ENCODE measurements around the gene DUSP1. TPM values are rescaled to one million over a fixed set of nuclear protein-coding genes. Genes with fewer than 3 reads are reported as not detected.

Gene DUSP1
- total RNA-seq, 6 donors from 2014 or later, result 568 to 1,492 (median 904) TPM

GRCh38 chr5:172807766-172808311 lies 36.8 kb upstream of the DUSP1 start:
- WGBS, 2 donors, result 82 to 85% methylated on average over 11 of the region's 11 CpGs

GRCh38 chr5:172806897-172807672 lies 36.1 kb upstream of the DUSP1 start:
- H3K4me3 ChIP-seq, result peak overlapping the region in 3 of 4 donors; percentile 13 to 31 (median 26)

More at GRCh38 chr5:172807766-172808311, 36.8 kb upstream of the DUSP1 start:
- no peaks in the 10 kb centered on the region for H3K36me3 ChIP-seq
- no peaks in the 10 kb centered on the region for H3K27me3 ChIP-seq
- H3K4me1 ChIP-seq, result peaks cover 10 to 16% (median 15%) of the 10 kb centered on the region in 4 donors
- peak overlapping the region in 3 of 4 donors; percentile 13 to 31 (median 26) for H3K4me3 ChIP-seq
- DNase-seq, result no peak
- no peak for TF ChIP-seq CTCF (IDR thresholded peaks at IDR 0.05)
- TF ChIP-seq POLR2AphosphoS5 (IDR thresholded peaks at IDR 0.05), result no peak
- no peak for TF ChIP-seq EP300 (IDR thresholded peaks at IDR 0.05)
- TF ChIP-seq POLR2A (IDR thresholded peaks at IDR 0.05), result no peak
- peak in 1 of 2 donors; percentile 5 for ATAC-seq (ENCODE audit: low FRiP score in 2 of 2)
- H3K9me3 ChIP-seq, result peaks cover 0 to 4% (median 0%) of the 10 kb centered on the region in 4 donors
- peak overlapping the region; percentile 87 to 92 (median 91) for H3K27ac ChIP-seq

GRCh38 chr5:172805736-172806255 lies 34.8 kb upstream of the DUSP1 start:
- Histone ChIP-seq H3K9me3 (peaks cover 0 to 4% (median 0%) of the 10 kb centered on the region in 4 donors), H3K4me3 (no peak overlapping the region), H3K4me1 (peaks cover 21 to 33% (median 25%) of the 10 kb centered on the region in 4 donors), H3K36me3 (no peaks in the 10 kb centered on the region), H3K27me3 (no peaks in the 10 kb centered on the region), H3K27ac (peak overlapping the region; percentile 64 to 92 (median 80))
- DNase-seq (peak in 1 of 2 donors; percentile 47), ATAC-seq (ENCODE audit: low FRiP score in 2 of 2) (no peak)
- TF ChIP-seq POLR2AphosphoS5 (IDR thresholded peaks at IDR 0.05), result no peak
- TF ChIP-seq POLR2A (IDR thresholded peaks at IDR 0.05), result peak in 1 of 4 donors; percentile 25
- TF ChIP-seq CTCF (IDR thresholded peaks at IDR 0.05), result no peak
- no peak for TF ChIP-seq EP300 (IDR thresholded peaks at IDR 0.05)
- WGBS, 2 donors, result 55 to 79% methylated on average over 9 of the region's 9 CpGs

More at GRCh38 chr5:172806897-172807672, 36.1 kb upstream of the DUSP1 start:
- 43 to 52% methylated on average over 24 of the region's 24 CpGs for WGBS, 2 donors
- DNase-seq (peak; percentile 92 to 95), ATAC-seq (ENCODE audit: low FRiP score in 2 of 2) (peak; percentile 96 to 99)
- Histone ChIP-seq H3K36me3 (no peaks in the 10 kb centered on the region), H3K4me1 (peaks cover 14 to 22% (median 15%) of the 10 kb centered on the region in 4 donors), H3K27me3 (no peaks in the 10 kb centered on the region), H3K9me3 (peaks cover 0 to 4% (median 0%) of the 10 kb centered on the region in 4 donors), H3K27ac (peak overlapping the region; percentile 87 to 92 (median 91))
- TF ChIP-seq POLR2A (IDR thresholded peaks at IDR 0.05) (peak in 2 of 4 donors; percentile 22 to 86), POLR2AphosphoS5 (IDR thresholded peaks at IDR 0.05) (peak; percentile 65 to 78), EP300 (IDR thresholded peaks at IDR 0.05) (peak in 2 of 4 donors; percentile 18 to 82), CTCF (IDR thresholded peaks at IDR 0.05) (no peak)

- 70 to 84% methylated on average over 3 of the region's 3 CpGs for WGBS, 2 donors
- Histone ChIP-seq H3K4me1 (peaks cover 27 to 40% (median 31%) of the 10 kb centered on the region in 4 donors), H3K4me3 (no peak overlapping the region), H3K27me3 (no peaks in the 10 kb centered on the region), H3K9me3 (peaks cover 0 to 4% (median 0%) of the 10 kb centered on the region in 4 donors), H3K36me3 (no peaks in the 10 kb centered on the region), H3K27ac (peak overlapping the region in 2 of 4 donors; percentile 91 to 92)
- TF ChIP-seq POLR2AphosphoS5 (IDR thresholded peaks at IDR 0.05) (no peak), POLR2A (IDR thresholded peaks at IDR 0.05) (no peak), EP300 (IDR thresholded peaks at IDR 0.05) (no peak), CTCF (IDR thresholded peaks at IDR 0.05) (no peak)
- no peak for DNase-seq
- no peak for ATAC-seq (ENCODE audit: low FRiP score in 2 of 2)
Measured at GRCh38 chr5:172805018-172805683, 34.2 kb upstream of the DUSP1 start.

Measured in upper lobe of left lung (tissue), 6 donors.